Esophagus squamous epithelium (tissue), 4 donors: ENCODE data around the gene AKR1C1.

ENCODE experiments used
- CTCF ChIP-seq, 6 experiments: fragments of 450-650 bp in 4 of 6; fragments of 200-600 bp in 2 of 6; sonication (generic) in 2 of 6; IDR thresholded peaks; one replicate each; pipeline ENCODE4 v1.5.1; 2016 to 2019; ENCODE audit warnings: antibody characterized with exemption in 6 of 6, mild to moderate bottlenecking in 4 of 6, moderate library complexity in 4 of 6
- POLR2A ChIP-seq, 4 donors: fragments of 450-650 bp; IDR thresholded peaks; one replicate each; pipeline ENCODE4 v1.6.1; 2017; ENCODE audit warnings: antibody characterized with exemption in 4 of 4, mild to moderate bottlenecking in 4 of 4, moderate library complexity in 3 of 4

- TF ChIP-seq CTCF (IDR thresholded peaks at IDR 0.05) (no peak), POLR2A (IDR thresholded peaks at IDR 0.05) (no peak)
Measured at GRCh38 chr10:4990217-4990616, 27.0 kb downstream of the AKR1C1 start.
